DMS 273 (cell line): ENCODE measurements around the gene MED12L.
A peak's percentile ranks its signal among the peaks of the same experiment; 100 is the strongest.

Source experiments
- DNase-seq: peaks from one replicate; lab custom pipeline; 2025; ENCODE audit not compliant: unreplicated experiment; lab: John Stamatoyannopoulos, UW

The MED12L gene

DNA sequence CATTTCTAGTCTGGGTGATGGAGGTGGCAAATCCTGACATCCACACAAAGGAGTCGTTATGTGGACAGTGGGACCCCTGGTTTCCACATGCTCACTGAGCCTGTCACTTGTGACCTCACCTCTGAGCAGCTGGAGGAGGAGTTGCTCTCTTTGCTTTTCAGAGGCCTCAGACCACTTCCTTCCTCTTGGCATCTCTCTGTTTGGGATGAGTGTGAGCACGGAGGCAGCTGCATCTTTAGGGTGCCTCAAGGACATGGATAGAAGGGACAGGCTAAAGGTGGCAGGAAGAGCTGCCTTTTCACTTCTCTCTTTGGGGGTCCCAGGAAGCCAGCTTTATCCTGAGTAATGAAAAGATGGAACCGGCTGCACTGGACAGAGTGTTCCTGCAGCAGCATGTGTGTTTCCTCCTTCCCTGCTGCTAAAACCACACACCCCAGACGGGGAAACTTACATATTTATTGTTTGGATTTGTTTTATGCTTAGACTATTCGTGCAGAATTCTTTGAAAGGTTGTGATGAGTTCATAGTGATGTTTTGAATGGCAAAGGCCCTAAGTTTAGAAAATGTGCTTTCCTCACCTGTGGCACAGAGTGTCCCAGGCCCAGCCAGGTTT lies 85.8 kb downstream of the MED12L start:
- DNase-seq, result no peak

DNA sequence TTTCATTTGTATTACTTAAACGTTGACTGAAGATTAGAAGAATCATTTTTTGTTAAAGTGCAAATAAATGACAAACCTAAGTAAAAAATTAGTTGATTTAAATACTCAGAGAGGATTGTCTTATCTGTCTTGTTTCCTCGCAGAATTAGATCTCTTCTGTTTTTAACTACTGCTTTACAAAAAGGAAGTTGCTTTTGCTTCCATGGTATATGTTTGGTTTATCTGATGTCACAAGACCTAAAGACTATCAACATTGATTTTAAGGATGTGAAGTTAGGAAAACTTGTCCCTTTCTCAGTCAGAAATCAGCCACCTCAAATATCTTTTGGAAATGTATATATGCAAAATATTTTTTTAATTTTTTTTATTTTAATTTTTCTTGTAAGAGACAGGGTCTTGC lies 88.9 kb downstream of the MED12L start:
- DNase-seq, result no peak

DNA sequence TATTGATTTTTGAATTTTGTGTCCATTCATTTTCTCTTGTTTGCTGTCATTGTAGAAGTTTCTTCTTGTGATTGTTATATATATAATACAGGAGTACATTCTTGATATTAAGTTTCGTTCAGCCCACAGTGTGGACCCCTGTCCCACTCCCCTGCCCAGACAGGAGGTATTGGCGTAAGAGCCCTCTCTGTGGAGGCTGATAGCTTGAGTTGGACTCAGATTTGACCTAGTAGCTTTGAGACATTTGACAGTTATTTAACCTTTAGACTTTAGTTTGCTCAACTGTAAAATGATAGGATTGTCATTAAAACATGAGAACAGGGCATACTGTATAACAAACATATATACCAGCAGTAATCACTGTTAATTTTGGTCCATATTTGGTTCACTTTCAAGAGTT lies 90.5 kb downstream of the MED12L start:
- no peak for DNase-seq

DNA sequence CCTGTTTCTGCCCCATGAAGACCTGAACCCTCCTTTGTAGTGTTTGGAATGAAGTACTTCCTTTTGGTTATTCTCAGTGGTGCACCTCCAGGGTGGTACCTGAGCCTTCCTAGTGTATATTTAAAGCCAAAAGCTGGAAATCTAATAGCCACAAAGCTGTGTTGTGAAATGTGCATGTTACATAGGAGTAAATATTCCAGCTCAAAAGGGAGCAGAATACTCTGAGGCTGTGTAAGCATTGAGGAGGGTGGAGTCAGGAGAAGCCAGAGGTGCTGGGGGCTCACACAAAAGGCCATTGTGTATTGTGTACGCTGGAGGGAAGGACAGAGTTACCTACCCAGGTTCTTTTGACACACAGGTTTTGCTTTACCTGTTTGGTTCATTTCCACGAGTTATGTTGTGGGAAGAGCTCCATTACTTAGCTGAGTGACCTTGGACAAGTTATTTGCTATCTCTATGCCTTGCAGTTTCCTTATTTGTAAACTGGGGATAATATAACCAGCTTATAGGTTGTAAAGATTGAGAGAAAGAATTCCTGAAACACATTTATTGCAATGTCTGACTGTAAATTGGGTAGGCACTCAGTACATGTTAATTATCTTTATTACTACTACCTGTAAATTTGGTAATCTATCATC lies 92.9 kb downstream of the MED12L start:
- no peak for DNase-seq

DNA sequence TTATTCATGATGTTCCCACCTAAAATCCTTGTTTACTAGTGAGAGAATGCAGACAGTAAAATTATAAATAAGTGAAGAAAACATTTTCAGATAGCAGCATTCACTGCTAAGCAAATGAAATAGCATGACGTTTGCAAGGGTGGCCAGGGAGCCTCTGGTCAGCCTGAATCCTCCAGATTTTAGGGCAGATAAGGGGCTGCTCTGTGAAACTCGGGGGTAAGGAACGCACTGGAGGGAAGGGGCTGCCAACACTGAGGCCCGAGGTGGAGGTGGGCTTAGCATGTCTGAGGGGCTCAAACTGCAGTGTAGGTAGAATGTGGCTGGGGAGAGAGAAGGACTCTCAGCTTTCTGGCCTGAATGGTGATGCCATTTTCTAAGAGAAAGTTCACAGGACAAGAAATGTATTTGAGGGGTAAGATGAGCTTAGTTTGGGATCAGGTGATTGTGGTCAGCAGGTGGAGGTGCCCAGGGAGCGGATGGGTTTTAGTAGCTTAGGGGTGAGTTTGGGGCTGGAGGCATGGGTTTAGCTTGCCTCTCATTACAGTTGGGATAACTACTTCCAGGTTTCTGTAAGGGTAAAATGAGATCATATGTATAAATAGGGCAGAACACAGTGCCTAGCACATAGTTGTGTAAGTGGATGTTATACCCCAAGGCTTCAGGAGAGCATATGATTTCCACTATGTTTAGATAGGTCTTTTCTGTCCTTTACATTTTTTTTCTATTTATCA lies 97.0 kb downstream of the MED12L start:
- DNase-seq, result no peak

DNA sequence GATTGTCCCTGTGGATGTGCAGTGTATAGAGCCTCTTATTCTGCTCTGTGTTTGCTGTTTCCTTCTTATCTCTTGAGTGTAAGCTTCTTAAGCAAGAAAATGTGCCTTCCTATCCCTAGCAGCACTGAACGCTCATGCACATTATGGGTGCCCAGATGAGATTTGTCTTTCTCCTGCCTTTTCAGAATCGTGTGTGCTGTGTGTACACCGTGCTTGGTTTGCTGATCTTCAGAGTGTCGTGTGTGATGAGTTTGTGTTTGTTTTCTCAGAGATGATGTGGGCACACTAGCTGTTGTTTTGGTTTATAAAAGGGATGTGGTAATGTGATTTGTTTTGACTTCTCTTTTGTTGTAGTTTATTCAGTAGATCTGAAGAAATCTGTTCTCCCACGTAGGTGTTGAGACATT lies 97.8 kb downstream of the MED12L start:
- no peak for DNase-seq

DNA sequence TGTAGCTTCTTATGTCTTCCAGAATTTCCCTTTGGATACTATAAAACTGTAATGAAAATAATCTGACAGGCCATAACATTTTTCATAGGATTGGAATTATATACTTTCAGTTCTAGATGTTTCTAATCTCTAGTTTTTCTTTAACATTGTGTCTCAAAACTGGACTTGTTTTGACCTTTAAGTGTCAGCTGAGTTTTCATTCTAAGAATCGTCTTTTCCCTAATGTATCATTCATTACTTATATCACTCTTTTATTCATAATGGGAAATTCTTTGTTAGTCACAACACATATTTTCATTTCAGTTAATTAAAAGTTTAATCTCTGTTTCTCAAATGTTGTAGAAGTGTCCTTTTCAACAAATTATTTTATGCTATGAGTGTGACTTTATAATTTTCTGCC lies 105.6 kb downstream of the MED12L start:
- DNase-seq, result no peak

DNA sequence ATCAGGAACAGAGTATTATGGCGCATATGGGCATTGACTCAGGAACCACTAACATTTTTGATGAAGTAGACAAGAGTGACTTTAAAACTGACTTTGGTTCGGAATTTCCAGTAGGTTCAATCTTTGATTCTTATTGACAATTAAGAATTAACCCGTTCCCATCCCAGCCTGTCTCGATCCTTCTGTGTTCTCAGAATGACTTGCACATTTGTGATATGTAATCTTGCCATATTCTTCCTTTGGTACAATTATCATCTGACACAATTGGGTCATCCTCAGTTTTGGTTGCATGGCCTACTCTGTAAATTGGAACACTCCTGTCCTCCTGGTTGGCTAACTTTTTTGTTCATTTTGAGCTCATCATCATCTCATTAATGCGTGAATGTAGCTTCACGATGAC lies 107.1 kb downstream of the MED12L start:
- DNase-seq, result no peak

DNA sequence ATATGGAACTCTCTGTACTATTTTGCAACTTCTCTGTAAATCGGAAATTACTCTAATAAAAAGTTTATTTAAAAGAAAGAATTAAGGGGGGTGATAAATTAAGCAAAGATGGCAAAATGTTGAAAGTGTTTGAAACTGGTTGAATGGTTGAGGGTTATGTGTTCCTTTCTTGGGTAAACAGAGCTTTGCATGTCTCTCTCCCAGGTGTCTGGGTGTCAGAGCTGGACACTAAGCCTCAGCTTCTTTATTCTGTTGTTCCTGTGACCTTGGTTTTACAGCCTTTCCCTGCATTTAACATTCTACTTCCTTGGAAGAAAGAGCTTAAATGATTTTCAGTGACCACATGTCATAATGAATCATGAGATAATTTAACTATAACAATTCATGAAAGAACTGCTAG lies 110.4 kb downstream of the MED12L start:
- no peak for DNase-seq

DNA sequence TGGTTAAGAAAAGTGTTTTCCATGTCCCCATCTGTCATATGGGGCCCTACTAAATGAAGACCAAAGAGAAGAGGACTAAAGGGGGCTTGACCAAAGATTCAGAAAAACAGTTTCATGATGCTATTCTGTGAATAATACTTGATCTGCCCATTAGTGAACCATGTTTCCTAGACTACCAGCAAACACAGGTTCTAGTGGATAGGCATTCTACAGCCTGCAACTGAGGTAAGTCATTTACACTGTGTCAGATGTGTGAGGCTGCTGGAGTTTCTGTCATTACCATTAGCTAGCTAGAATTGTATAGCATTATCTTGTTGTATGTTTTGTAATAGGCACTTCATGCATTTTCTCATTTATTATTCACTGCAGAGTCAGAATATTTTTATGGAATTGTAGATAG lies 111.0 kb downstream of the MED12L start:
- DNase-seq, result no peak

DNA sequence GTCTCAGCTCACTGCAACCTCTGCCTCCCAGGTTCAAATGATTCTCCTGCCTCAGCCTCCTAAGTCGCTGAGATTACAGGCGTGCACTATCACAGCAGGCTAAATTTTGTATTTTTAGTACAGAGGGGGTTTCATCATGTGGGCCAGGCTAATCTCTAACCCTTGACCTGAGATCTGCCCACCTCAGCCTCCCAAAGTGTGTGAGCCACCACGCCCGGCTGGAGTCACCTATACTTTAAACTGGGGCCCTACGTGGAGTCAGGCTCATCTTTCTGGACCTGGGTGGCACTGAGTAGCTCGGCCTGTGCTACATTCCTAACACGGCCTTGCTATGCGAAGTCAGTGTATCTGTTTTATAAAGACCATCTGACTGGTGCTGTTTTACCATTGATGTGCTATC lies 111.8 kb downstream of the MED12L start:
- no peak for DNase-seq

DNA sequence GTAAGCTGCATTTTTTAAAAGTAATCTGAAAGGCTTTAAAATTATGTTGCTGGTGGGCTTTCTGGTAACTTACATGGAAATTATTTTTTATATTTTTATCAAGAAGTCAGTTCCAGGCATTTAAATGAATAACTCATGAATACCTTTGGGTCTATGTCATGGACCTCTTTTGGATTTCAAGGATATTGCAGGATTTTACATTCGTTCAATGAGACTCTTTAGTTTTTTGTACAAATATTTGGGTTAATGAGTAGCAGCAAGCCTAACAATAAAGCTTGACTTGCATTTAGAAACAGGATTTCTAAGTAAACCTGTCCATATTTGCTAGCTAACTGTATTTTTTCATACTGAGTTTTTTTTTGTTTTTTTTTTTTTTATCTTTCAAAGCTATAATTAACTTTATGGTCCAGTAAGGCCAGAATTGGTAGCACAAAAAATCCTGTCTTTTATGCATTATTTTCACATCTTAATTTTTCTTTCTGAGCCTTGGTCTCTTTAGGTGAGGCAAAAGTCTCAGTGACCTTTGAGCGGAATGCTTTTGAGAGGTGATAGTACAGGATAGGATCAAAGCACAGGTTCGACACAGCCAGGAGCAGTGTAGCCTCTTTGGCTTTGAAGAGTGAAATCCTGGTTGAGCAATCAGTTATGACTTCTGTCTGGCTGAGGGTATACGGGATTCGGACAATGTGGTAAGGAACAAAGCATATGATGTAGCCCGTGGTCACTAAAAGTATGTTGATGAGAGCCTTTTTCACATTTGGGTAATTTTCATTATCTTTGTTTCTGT lies 112.7 kb downstream of the MED12L start:
- no peak for DNase-seq

DNA sequence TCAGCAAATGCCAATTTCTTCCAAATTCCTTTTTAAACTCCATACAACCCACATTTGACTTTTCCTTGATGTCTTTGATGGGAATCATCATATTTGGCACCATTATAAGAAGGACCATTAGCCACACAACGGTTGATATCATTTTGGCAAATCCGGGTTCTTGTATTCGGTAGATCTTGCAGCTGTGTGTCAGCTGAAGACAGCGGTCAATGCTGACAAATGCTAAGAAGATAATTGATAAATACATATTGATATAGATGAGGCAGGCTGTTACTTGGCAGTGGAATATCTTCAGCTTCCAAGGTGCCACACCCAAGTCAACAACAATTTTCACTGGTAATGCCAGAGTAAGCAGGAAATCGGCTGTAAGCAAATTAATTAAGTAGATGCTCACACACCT lies 113.4 kb downstream of the MED12L start:
- no peak for DNase-seq

DNA sequence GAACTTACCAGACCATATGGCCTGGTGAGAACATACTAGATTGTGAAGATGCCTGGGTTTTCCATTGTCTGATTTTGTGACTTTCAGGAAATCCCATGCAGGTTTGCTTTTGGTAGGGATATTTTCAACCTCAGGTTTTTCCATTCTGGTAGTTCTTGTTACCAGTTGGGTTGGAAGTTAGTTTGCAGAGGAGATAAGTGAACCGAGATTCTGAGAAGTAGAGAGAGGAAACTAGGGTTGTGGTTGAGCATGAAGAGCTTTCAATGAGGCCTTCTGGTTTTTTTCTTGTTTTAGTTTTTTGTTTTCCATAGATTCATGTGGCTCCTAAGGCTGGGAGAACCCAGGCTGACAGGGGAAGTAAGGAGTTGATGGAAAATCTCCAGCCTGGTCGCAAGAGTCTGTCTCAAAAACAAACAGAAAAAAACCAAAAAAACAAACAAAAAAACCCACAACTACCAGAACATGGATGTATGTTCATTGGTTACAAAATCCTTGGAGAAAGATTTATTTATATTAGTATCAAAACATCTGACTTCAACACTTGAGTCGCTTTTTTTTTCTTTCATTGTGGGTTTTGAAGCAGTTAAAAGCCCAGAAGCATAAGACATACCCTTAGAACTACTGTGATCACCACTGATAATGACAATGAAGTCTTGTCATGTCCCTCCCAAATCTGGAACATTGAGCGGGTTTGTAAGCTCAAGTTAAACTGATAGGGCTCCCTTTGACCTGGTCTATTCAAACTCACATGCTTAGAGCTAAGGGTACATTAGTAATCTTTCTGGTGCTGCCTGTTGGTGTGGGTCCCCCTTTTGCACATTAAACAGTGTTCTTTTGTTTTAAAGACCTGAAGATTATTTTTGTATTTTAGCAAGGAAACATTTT lies 114.3 kb downstream of the MED12L start:
- no peak for DNase-seq

DNA sequence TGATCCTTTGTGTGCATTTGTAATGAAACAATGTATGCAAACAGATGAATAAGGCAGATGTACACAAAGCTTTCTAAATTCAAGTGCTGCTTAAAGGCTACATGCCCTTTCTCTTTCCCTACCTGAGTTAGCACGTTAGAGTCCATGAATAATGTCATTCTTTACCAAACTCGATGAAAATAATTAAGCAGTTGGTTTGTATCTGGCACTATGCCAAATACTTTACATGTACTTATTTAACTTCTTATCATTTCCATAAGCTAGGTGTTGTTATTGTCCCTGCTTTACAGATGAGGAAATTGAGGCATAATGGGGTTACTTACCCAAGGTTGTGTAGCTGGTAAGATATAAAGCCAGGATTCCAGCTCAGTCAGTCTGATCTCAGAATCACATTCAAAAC lies 115.1 kb downstream of the MED12L start:
- peak; percentile 15 for DNase-seq

DNA sequence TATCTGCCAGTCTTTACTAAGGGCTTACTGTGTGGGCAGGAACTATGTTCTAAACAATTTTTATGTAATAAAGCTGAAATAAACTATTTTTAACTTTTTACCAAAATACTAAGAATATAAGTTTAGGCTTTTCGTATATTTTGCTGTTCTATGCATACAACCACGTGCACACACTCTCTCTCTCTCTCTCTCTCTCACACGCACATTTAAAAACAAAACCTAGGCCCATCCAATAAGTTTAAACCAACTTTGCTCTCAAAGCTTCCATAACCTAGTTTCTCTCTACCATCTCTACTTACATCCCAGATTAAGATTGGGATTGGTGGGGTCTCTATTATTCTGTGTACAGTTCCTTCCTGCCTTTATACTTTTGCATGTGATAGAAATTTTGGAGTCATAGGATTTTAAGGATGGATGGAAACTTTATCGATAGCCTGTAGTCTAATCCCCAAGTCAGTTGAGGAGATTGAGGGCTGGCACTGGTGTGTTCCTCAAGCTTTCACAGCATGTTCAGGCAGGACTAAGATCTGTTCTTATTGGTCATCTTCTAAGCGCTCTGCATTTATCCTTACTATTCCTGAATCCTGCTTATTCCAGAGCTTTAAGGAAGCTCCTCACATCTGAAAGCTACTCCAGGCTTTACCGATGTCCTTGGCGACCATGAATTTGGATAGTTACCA lies 115.7 kb downstream of the MED12L start:
- DNase-seq, result no peak

DNA sequence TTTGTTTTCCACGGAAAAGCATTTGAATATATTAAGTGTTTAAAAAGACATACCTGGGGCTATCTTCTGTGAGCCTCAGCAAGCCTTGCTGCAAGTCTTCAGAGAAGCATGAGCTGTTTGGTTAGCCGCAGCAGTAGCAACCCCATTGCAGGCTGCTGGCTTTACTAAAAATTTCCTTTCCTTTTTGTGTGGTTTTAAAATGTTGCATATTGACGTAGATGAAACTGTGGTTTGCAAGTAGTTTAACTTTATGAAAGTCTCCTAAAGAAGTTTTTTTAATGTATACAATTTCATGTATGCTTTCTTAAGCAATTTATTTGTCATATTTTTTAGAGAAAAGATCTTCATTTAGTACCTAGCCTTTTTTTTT lies 117.6 kb downstream of the MED12L start, which contains the start of gene GPR171:
GPR171 (minus strand) TSS at position 166 of the 370 bp plus-strand sequence. CDS start 3,830 bp downstream, outside the sequence.
- DNase-seq, result no peak

DNA sequence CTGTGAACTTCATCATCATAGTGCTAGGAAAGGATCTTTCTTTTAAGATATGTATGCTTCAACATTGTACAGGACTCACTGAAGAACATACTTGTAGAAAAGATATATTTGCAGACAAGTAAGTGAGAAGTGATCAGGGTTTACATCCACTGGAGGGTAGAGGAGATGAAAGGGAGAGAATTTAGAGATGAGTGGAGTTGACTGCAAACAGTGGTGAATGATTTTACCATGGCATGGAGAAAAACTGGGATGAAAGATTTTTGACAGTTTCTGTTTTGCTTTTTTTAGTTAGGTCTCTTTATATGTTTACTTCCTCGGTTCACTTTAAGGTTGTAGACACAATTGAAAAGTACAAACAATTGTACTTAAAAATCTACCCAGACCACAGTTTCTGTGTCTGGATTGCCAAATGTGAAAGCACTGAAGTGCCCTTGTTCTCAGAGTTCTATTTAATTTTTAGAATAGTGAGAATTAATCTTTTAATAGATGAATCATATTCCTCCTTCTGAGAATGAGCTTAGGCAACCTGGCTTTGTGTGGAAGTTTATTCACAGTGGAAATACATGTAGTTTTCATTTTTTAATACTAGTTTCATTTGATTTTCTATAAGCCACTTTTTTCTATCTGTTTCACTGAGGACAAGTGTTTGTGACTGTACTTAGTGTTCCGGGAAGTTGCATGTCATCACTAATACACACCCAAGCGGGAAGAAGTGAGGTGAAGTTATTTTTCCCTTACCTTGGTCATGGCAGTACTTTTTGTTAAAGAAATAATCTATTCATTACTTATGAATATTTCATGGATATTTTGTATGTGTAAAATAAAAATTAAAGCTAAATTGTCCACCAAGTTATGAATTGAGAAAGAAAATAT lies 119.3 kb downstream of the MED12L start:
- DNase-seq, result no peak

DNA sequence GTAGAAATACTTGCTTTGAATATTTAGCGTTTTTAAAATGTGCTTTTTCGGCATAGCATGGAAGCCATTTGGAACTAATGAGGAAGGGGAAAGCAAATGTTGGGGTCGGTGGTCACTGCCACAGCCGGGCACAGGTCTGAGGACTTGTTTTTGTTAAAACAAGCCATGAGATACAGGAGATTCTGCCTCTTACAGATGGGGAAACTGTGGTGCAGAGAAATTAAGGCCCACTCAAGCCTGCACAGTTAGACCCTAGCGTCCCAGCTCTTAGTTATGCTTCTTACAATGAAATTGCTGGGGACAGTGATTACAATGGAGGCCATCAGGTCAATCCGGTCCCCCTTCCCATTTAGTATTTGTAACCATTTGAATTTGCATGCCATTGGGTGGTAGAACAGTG lies 120.0 kb downstream of the MED12L start:
- no peak for DNase-seq
